Lower lobe of right lung (tissue), 2 donors: ENCODE data around the gene UHRF1. TPM values are rescaled to one million over a fixed set of nuclear protein-coding genes. Genes with fewer than 3 reads are reported as not detected.

Source experiments
- ATAC-seq, 2 donors: fragments of 200-7000 bp; cut with Tn5 transposase; one replicate each; pipeline ENCODE4 v1.9.1; 2020 to 2022; ENCODE audit warnings: mild to moderate bottlenecking in 2 of 2, moderate library complexity in 2 of 2
- DNase-seq: peaks from one replicate; pipeline ENCODE4 v3.0.0-alpha.2; 2020
- H3K27ac ChIP-seq: fragments of 200-600 bp; one replicate; pipeline ENCODE4 v1.8.0; 2022
- H3K27me3 ChIP-seq: fragments of 200-600 bp; one replicate; pipeline ENCODE4 v1.8.0; 2022; ENCODE audit warnings: low read depth
- H3K36me3 ChIP-seq: fragments of 200-600 bp; one replicate; pipeline ENCODE4 v1.8.0; 2022; ENCODE audit warnings: mild to moderate bottlenecking
- H3K4me1 ChIP-seq: fragments of 200-600 bp; one replicate; pipeline ENCODE4 v1.8.0; 2022
- H3K4me3 ChIP-seq: fragments of 200-600 bp; one replicate; pipeline ENCODE4 v1.8.0; 2022; ENCODE audit warnings: mild to moderate bottlenecking
- H3K9me3 ChIP-seq: fragments of 200-600 bp; one replicate; pipeline ENCODE4 v1.8.0; 2022
- intact Hi-C: fragments of 100-400 bp; cut with DNase I; formaldehyde crosslinking; loops from one replicate; pipeline ENCODE4 v1.11.0; 2022
- long read RNA-seq: library from polyadenylated mRNA; unstranded; transcript quantifications from one replicate; pipeline ENCODE4 v2.0.0, GENCODE V29; 2021
- total RNA-seq: library from RNA; stranded (reverse); fragmentation: NEBNext Ultra II Directional; extraction: Animal tissue kit (Norgen Biotek cat#: 25700); gene quantifications from one replicate; pipeline ENCODE4 v1.2.1, GENCODE V29; 2021
- TF ChIP-seq, protein P1 (sequence below): fragments of 200-600 bp; IDR thresholded peaks from one replicate; pipeline ENCODE4 v1.8.0; 2022; ENCODE audit warnings: antibody characterized with exemption, mild to moderate bottlenecking
- donor health status: DM: no; HTN: yes; CAD: no; lungs with severe emphysema.

Gene UHRF1
- 1.3 TPM for total RNA-seq
- long read RNA-seq, partial matches to known transcripts = 2 of 4 reads
- long read RNA-seq, other reads (novel, unspliced or antisense) = 2 of 4 reads

DNA sequence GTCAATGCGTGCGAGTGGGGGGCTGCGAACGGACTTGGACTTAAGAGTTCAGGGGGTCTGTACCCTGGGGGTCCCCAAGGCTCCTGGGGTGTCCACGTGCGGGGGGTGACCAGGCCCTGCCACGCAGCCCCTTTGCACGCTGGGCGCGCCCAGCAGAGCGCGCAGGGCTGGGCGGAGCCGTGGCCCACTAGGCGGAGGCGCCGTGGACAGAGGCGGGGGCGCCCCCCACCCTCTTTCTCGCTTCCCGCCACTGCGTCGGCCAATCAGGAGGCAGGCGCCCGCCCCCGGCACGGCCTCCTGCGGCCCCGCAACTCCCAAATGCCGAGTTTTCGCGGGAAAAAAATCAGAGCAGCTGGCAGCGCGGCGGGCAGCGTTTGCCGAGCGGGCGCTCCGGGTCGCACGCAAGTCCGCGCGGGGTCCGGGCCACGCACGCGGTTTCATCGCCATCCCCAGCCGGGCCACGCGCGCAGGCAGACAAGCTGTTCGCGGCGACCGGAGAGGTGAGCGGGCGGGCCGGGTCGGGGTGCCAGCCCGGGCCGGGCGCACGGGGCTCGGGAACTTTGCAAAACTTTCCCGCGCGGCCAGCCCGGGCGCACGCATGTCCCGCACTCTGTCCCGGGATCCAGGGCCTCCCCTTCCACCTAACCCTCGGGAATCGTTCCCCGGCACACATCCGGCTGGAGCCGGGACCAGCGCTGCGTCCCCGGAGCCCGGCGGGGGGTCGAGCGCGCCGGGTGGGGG is at the start of gene UHRF1:
Gene UHRF1 (plus strand): TSS at position 346 of the 741 bp plus-strand sequence. CDS start 1,385 bp downstream, outside the sequence.
- Histone ChIP-seq H3K27ac (no peak within 1 kb of the TSS), H3K9me3 (no peaks in the 10 kb centered on the region), H3K27me3 (peaks cover 13% of the 10 kb centered on the region), H3K36me3 (no peaks in the 10 kb centered on the region), H3K4me3 (peak within 1 kb of the TSS; percentile 72), H3K4me1 (peaks cover 31% of the 10 kb centered on the region)
- TF ChIP-seq, protein P1, sequence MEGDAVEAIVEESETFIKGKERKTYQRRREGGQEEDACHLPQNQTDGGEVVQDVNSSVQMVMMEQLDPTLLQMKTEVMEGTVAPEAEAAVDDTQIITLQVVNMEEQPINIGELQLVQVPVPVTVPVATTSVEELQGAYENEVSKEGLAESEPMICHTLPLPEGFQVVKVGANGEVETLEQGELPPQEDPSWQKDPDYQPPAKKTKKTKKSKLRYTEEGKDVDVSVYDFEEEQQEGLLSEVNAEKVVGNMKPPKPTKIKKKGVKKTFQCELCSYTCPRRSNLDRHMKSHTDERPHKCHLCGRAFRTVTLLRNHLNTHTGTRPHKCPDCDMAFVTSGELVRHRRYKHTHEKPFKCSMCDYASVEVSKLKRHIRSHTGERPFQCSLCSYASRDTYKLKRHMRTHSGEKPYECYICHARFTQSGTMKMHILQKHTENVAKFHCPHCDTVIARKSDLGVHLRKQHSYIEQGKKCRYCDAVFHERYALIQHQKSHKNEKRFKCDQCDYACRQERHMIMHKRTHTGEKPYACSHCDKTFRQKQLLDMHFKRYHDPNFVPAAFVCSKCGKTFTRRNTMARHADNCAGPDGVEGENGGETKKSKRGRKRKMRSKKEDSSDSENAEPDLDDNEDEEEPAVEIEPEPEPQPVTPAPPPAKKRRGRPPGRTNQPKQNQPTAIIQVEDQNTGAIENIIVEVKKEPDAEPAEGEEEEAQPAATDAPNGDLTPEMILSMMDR = no peak
- DNase-seq = no peak
- intact Hi-C loops = no loop called here
- no peak for ATAC-seq

DNA sequence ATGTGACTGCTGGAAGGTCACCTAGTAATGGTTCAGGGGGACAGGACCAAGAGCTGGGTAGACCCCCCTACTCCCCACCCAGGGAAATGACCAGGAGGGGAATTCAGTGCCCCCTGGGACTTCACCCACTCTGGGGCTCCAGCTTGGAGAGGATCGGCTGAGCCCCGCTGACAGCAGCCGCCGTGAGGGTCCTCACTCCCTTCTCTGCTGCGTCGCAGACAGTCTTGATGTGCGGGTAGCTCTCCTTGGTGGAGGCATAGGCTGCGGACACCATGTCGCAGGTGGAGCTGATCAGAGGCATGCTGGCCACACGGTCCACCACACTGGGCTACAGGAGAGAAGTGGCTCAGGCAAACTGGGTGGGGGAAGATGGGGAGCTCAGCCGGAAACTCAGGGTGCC is 49.6 kb upstream of the UHRF1 start:
- intact Hi-C loops = no loop called here
- no peak for DNase-seq

DNA sequence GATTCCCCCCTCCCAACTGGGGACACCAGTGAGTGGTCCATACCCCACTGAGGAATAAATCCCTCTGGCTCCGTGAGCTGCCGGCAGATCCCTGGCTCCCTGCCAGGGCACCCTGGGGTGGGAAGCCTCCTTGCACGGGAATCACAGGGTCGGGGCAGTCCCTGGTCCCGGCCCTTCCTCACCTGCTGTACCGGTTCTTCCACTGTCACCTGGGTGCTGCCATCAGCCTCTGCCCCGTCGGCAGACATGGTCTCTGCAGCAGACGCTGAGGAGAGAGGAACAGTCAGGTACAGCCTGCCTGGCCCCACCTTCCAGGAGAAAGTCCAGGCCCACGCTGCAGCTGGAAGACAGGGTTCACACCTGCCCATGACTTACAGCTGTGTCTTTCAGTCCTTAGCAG is 48.2 kb upstream of the UHRF1 start:
- H3K27me3 ChIP-seq = no peaks in the 10 kb centered on the region
- H3K36me3 ChIP-seq = peaks cover 61% of the 10 kb centered on the region
- TF ChIP-seq, protein P1 = no peak
- DNase-seq = no peak
- intact Hi-C loops = no loop called here
- H3K4me1 ChIP-seq = peaks cover 2% of the 10 kb centered on the region
- no peak overlapping the region for H3K4me3 ChIP-seq
- ATAC-seq = no peak
- H3K27ac ChIP-seq = no peak overlapping the region
- H3K9me3 ChIP-seq = no peaks in the 10 kb centered on the region

More for the DNA sequence above, 49.6 kb upstream of the UHRF1 start:
- peaks cover 74% of the 10 kb centered on the region for H3K36me3 ChIP-seq
- TF ChIP-seq, protein P1 = no peak
- ATAC-seq = peak in 1 of 2 donors; percentile 11
- H3K4me3 ChIP-seq = no peak overlapping the region
- H3K27ac ChIP-seq = no peak overlapping the region
- no peaks in the 10 kb centered on the region for H3K27me3 ChIP-seq
- H3K4me1 ChIP-seq = no peaks in the 10 kb centered on the region
- no peaks in the 10 kb centered on the region for H3K9me3 ChIP-seq

GRCh38 chr19:4866595-4867424 is 42.5 kb upstream of the UHRF1 start:
- Histone ChIP-seq H3K27ac (peak overlapping the region; percentile 88), H3K36me3 (peaks cover 9% of the 10 kb centered on the region), H3K9me3 (no peaks in the 10 kb centered on the region), H3K4me1 (peaks cover 19% of the 10 kb centered on the region), H3K27me3 (no peaks in the 10 kb centered on the region), H3K4me3 (peak overlapping the region; percentile 85)
- TF ChIP-seq, protein P1 = no peak
- ATAC-seq (peak; percentile 43 to 66), DNase-seq (peak; percentile 84)
- intact Hi-C loops = no loop called here

GRCh38 chr19:4867534-4868285 is 41.6 kb upstream of the UHRF1 start, which contains the start of gene PLIN3:
Gene PLIN3, minus strand, starts transcription at chr19:4867667. Its CDS starts 6,273 bp downstream, at chr19:4861394.
- peaks cover 19% of the 10 kb centered on the region for H3K4me1 ChIP-seq
- peak; percentile 98 to 99 for ATAC-seq
- peak; percentile 98 for DNase-seq
- TF ChIP-seq, protein P1 = no peak
- H3K9me3 ChIP-seq = no peaks in the 10 kb centered on the region
- peaks cover 5% of the 10 kb centered on the region for H3K36me3 ChIP-seq
- no peaks in the 10 kb centered on the region for H3K27me3 ChIP-seq
- H3K27ac ChIP-seq = peak within 1 kb of the TSS; percentile 88
- peak within 1 kb of the TSS; percentile 85 for H3K4me3 ChIP-seq
- intact Hi-C loops = no loop called here
